SK-N-SH (cell line): ENCODE results near the gene KMT2A. TPM values are rescaled to one million over a fixed set of nuclear protein-coding genes. Genes with fewer than 3 reads are reported as not detected.

Experiments
- CTCF ChIA-PET: fragments of 300-600, 350-600 bp; formaldehyde crosslinking; extraction: SDS; loops from one replicate; lab custom pipeline; 2021; lab: Yijun Ruan, JAX
- POLR2A ChIA-PET: fragments of 350-600 bp; sonication (Branson Sonifier 250); formaldehyde crosslinking; extraction: SDS; loops from one replicate; lab custom pipeline; 2020; ENCODE audit warnings: antibody characterized with exemption, inconsistent platforms; lab: Yijun Ruan, JAX
- DNase-seq: peaks from one replicate; pipeline ENCODE4 v3.0.0; 2012
- H2AFZ ChIP-seq: fragments of 200-600 bp; sonication (generic); 2 replicates; pipeline ENCODE4 v1.8.1; 2016; ENCODE audit warnings: antibody characterized with exemption, mild to moderate bottlenecking, low read depth
- H3F3A ChIP-seq: fragments of 200-600 bp; sonication (generic); replicated peaks from 2 replicates; pipeline ENCODE3; 2016; ENCODE audit warnings: antibody characterized with exemption, mild to moderate bottlenecking; ENCODE audit not compliant: insufficient read depth
- H3K27ac ChIP-seq, 2 experiments: fragments of 200-500 bp in 1 of 2; fragments of 200-600 bp in 1 of 2; sonication (Bioruptor generic) in 1 of 2; sonication (generic), shearing (Covaris generic) in 1 of 2; 2 replicates each; pipeline versions ENCODE4 v1.5.1 to v1.6.1; 2014 to 2016; ENCODE audit warnings: low read depth in 2 of 2, inconsistent platforms in 1 of 2, low read length in 1 of 2, mild to moderate bottlenecking in 1 of 2, mixed read lengths in 1 of 2
- H3K27me3 ChIP-seq: fragments of 200-600 bp; sonication (generic), shearing (Covaris generic); 2 replicates; pipeline ENCODE4 v1.6.1; 2016; ENCODE audit warnings: mixed run types; ENCODE audit not compliant: insufficient read depth
- H3K36me3 ChIP-seq, 2 experiments: fragments of 200-500 bp in 1 of 2; fragments of 200-600 bp in 1 of 2; sonication (Bioruptor generic) in 1 of 2; sonication (generic) in 1 of 2; replicated peaks in 1 of 2; 2 replicates each; pipeline versions ENCODE3 to v1.5.1; 2014 to 2016; ENCODE audit warnings: low read length in 1 of 2, mild to moderate bottlenecking in 1 of 2; ENCODE audit not compliant: insufficient read depth in 2 of 2, control insufficient read depth in 1 of 2
- H3K4me1 ChIP-seq, 2 experiments: fragments of 200-500 bp in 1 of 2; fragments of 200-600 bp in 1 of 2; sonication (Bioruptor generic) in 1 of 2; sonication (generic), shearing (Covaris generic) in 1 of 2; 2 replicates each; pipeline versions ENCODE4 v1.5.1 to v1.6.1; 2014 to 2016; ENCODE audit warnings: low read depth in 1 of 2, low read length in 1 of 2, mixed run types in 1 of 2; ENCODE audit not compliant: insufficient read depth in 2 of 2, control insufficient read depth in 1 of 2
- H3K4me2 ChIP-seq: fragments of 200-600 bp; sonication (generic), shearing (Covaris generic); 2 replicates; pipeline ENCODE4 v1.6.1; 2017; ENCODE audit warnings: mixed run types
- H3K4me3 ChIP-seq, 2 experiments: fragments of 200-500 bp in 1 of 2; fragments of 200-600 bp in 1 of 2; sonication (Bioruptor generic) in 1 of 2; sonication (generic), shearing (Covaris generic) in 1 of 2; 2 replicates each; pipeline versions ENCODE4 v1.5.1 to v1.8.1; 2014 to 2016; ENCODE audit warnings: low read depth in 2 of 2, inconsistent platforms in 1 of 2, low read length in 1 of 2, mild to moderate bottlenecking in 1 of 2, mixed read lengths in 1 of 2, moderate library complexity in 1 of 2
- H3K79me2 ChIP-seq: fragments of 200-600 bp; sonication (generic); 2 replicates; pipeline ENCODE4 v1.8.1; 2017; ENCODE audit warnings: mild to moderate bottlenecking; ENCODE audit not compliant: insufficient read depth
- H3K9ac ChIP-seq: fragments of 200-600 bp; sonication (generic); 2 replicates; pipeline ENCODE4 v1.6.1; 2017; ENCODE audit warnings: mixed run types
- H3K9me2 ChIP-seq: fragments of 200-600 bp; sonication (generic); 2 replicates; pipeline ENCODE4 v1.6.1; 2017; ENCODE audit warnings: mixed run types
- H3K9me3 ChIP-seq: fragments of 200-600 bp; sonication (generic); 2 replicates; pipeline ENCODE4 v1.6.1; 2017; ENCODE audit warnings: mixed run types, mild to moderate bottlenecking, moderate library complexity
- H4K20me1 ChIP-seq: fragments of 200-600 bp; sonication (generic); 2 replicates; pipeline ENCODE4 v1.6.1; 2017; ENCODE audit warnings: mild to moderate bottlenecking, mixed run types; ENCODE audit not compliant: insufficient read depth
- ELF1 ChIP-seq: IDR thresholded peaks from 2 replicates; pipeline ENCODE4 v1.4.0; 2012
- EP300 ChIP-seq, 2 experiments: IDR thresholded peaks; 2 replicates each; pipeline versions ENCODE4 v1.4.0 to v1.6.1; 2012; ENCODE audit warnings: borderline replicate concordance in 1 of 2, low read depth in 1 of 2, low read length in 1 of 2
- FOXJ3 ChIP-seq: sonication (generic); formaldehyde crosslinking; IDR thresholded peaks from 2 replicates; pipeline ENCODE4 v1.5.1; 2020; ENCODE audit warnings: mild to moderate bottlenecking, missing genetic modification reagents
- FOXM1 ChIP-seq: IDR thresholded peaks from 2 replicates; pipeline ENCODE4 v1.4.0; 2012; ENCODE audit warnings: low read depth, mild to moderate bottlenecking
- GABPA ChIP-seq: IDR thresholded peaks from 2 replicates; pipeline ENCODE4 v1.4.0; 2012; ENCODE audit warnings: low read depth, mild to moderate bottlenecking
- GATA2 ChIP-seq: sonication (generic); formaldehyde crosslinking; IDR thresholded peaks from 2 replicates; pipeline ENCODE4 v1.5.0; 2020; ENCODE audit warnings: mild to moderate bottlenecking, missing genetic modification reagents
- IRF3 ChIP-seq: fragments of 150-350 bp; IDR thresholded peaks from 2 replicates; pipeline ENCODE4 v1.6.1; 2016; ENCODE audit warnings: mild to moderate bottlenecking, low read depth, low read length
- JUND ChIP-seq: IDR thresholded peaks from 2 replicates; pipeline ENCODE4 v1.4.0; 2012
- MEF2A ChIP-seq: IDR thresholded peaks from 2 replicates; pipeline ENCODE4 v1.4.0; 2012; ENCODE audit warnings: low read depth, borderline replicate concordance
- MXI1 ChIP-seq: IDR thresholded peaks from 2 replicates; pipeline ENCODE4 v1.6.1; 2012; ENCODE audit warnings: mild to moderate bottlenecking, low read depth, low read length, improper control_type of control experiment
- NFIC ChIP-seq: IDR thresholded peaks from 2 replicates; pipeline ENCODE4 v1.4.0; 2012; ENCODE audit warnings: borderline replicate concordance
- NRF1 ChIP-seq: IDR thresholded peaks from 2 replicates; pipeline ENCODE4 v1.6.1; 2012; ENCODE audit warnings: low read depth, mild to moderate bottlenecking, low read length
- RAD21 ChIP-seq: IDR thresholded peaks from 2 replicates; pipeline ENCODE4 v1.6.1; 2012; ENCODE audit warnings: mild to moderate bottlenecking, low read length
- RCOR1 ChIP-seq: fragments of 150-350 bp; IDR thresholded peaks from 2 replicates; pipeline ENCODE4 v1.6.1; 2017; ENCODE audit warnings: antibody characterized with exemption, low read length
- RFX5 ChIP-seq: IDR thresholded peaks from 2 replicates; pipeline ENCODE4 v1.6.1; 2012; ENCODE audit warnings: mild to moderate bottlenecking, improper control_type of control experiment, low read length
- RXRA ChIP-seq: IDR thresholded peaks from 2 replicates; pipeline ENCODE4 v1.4.0; 2012; ENCODE audit warnings: low read depth, mild to moderate bottlenecking, borderline replicate concordance
- SIN3A ChIP-seq: IDR thresholded peaks from 2 replicates; pipeline ENCODE4 v1.6.1; 2012; ENCODE audit warnings: low read depth, mild to moderate bottlenecking, low read length, moderate library complexity, borderline replicate concordance
- SMC3 ChIP-seq: IDR thresholded peaks from 2 replicates; pipeline ENCODE4 v1.6.1; 2012; ENCODE audit warnings: low read depth, low read length, improper control_type of control experiment
- TAF1 ChIP-seq: IDR thresholded peaks from 2 replicates; pipeline ENCODE4 v1.6.1; 2012; ENCODE audit warnings: low read depth, mild to moderate bottlenecking, low read length, moderate library complexity, borderline replicate concordance
- TEAD4 ChIP-seq: IDR thresholded peaks from 2 replicates; pipeline ENCODE4 v1.4.0; 2012; ENCODE audit warnings: mild to moderate bottlenecking, borderline replicate concordance; ENCODE audit not compliant: insufficient read depth
- YY1 ChIP-seq: IDR thresholded peaks from 2 replicates; pipeline ENCODE4 v1.4.0; 2012; ENCODE audit warnings: low read depth, mild to moderate bottlenecking
- ZBTB33 ChIP-seq: IDR thresholded peaks from 2 replicates; pipeline ENCODE4 v1.4.0; 2012; ENCODE audit warnings: low read depth, borderline replicate concordance
- WGBS: methylation state at CpG from one replicate; pipeline ENCODE4 v1.1.6; 2017; ENCODE audit warnings: low lambda C conversion rate; 5-methylcytosine and 5-hydroxymethylcytosine counted together
- polyA plus RNA-seq, 3 experiments: library from polyadenylated mRNA; depleted of rRNA; stranded (reverse); fragments of >200 nt; gene quantifications; 2 replicates each; pipeline ENCODE4 v1.2.3, GENCODE V29; 2012
- TF ChIP-seq, protein P1 (sequence below): IDR thresholded peaks from 2 replicates; pipeline ENCODE4 v1.4.0; 2012; ENCODE audit warnings: low read depth

The KMT2A gene
- polyA plus RNA-seq, 1 of the 3 experiments (the other 2 are of a cell fraction) = 15.7 TPM

DNA sequence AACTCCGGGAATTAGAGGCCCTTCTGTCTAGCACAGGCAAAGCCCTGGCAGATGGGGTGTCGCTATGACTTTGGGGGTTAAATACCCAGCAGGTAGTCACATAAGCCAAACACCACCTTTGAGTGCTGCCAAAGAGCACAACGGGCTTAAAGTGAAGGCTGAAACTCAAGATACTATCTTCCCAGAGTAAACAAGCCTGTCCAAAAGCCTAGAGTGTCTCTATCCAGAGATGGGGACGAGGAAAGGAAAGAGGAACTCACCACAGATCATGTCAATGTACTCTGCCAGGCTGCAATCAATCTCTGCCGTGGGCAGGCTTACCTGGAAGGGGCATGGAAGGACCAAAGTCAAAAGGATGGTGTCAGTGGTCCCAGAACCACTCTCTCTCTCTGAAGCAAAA is 109.2 kb downstream of the KMT2A start:
- POLR2A ChIA-PET = interaction anchor here (1.4 kb wide), 1 partner anchor 110 kb away, joined by 4 read pairs; the partner anchor contains the start of gene KMT2A

DNA sequence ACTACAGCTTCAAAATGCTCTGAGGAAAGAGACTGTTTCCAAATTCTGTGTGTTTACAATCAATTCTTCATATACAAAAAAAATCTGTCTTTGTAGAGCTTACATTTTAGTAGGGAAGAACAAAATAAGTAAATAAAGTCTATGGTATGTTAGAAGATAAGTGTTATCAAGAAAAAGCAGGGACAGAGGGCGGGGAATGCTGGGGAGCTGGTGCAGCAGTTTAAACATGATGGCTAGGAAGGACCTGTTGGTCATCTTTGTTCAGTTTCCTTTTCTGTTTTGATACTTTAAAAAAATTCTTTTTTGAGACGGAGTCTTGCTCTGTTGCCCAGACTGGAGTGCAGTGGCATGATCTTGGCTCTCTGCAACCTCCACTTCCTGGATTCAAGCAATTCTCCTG is 110.8 kb downstream of the KMT2A start:
- CTCF ChIA-PET = no interaction called here
- Histone ChIP-seq H3K4me3 (no peak overlapping the region), H3K4me1 (no peaks in the 10 kb centered on the region), H3K4me2 (no peak overlapping the region), H3K9me3 (no peaks in the 10 kb centered on the region), H3K79me2 (no peaks in the 10 kb centered on the region), H3K36me3 (peaks cover 11 to 12% of the 10 kb centered on the region in 2 experiments), H3K27me3 (no peaks in the 10 kb centered on the region), H4K20me1 (no peaks in the 10 kb centered on the region), H3K9me2 (no peaks in the 10 kb centered on the region), H3K27ac (no peak overlapping the region), H2AFZ (no peak overlapping the region), H3F3A (peaks cover 3% of the 10 kb centered on the region), H3K9ac (no peak overlapping the region)
- no peak for DNase-seq
- POLR2A ChIA-PET = interaction anchor here (0.7 kb wide), 1 partner anchor 1307 kb away, joined by 3 read pairs; no protein-coding TSS in a partner anchor
- 96% methylated on average over 2 of the region's 2 CpGs for WGBS
- no peak for TF ChIP-seq RAD21
- no peak for TF ChIP-seq MEF2A
- TF ChIP-seq NRF1 = no peak
- TF ChIP-seq YY1 = no peak
- no peak for TF ChIP-seq FOXJ3 (CRISPR knock-in tag)
- TF ChIP-seq NFIC = no peak
- no peak for TF ChIP-seq IRF3
- TF ChIP-seq TAF1 = no peak
- TF ChIP-seq RCOR1 = no peak
- TF ChIP-seq ZBTB33 = no peak
- TF ChIP-seq MXI1 = no peak
- TF ChIP-seq SMC3 = no peak
- no peak for TF ChIP-seq FOXM1
- TF ChIP-seq, protein P1, sequence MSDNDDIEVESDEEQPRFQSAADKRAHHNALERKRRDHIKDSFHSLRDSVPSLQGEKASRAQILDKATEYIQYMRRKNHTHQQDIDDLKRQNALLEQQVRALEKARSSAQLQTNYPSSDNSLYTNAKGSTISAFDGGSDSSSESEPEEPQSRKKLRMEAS = no peak
- no peak for TF ChIP-seq GABPA
- no peak for TF ChIP-seq GATA2 (CRISPR knock-in tag)

More for the DNA sequence above, 109.2 kb downstream of the KMT2A start:
- TF ChIP-seq TEAD4 = no peak
- TF ChIP-seq RXRA = no peak
- no peak for TF ChIP-seq EP300 (IDR thresholded peaks at IDR 0.05; ENCODE audit: borderline replicate concordance in 1 of 2, low read depth in 1 of 2, low read length in 1 of 2)
- no peak for TF ChIP-seq RFX5
- no peak for TF ChIP-seq ELF1
- TF ChIP-seq MEF2A = no peak
- no peak for TF ChIP-seq SIN3A
- no peak for TF ChIP-seq JUND
- no peak for TF ChIP-seq NFIC
- TF ChIP-seq MXI1 = no peak
- no peak for TF ChIP-seq ZBTB33
- Histone ChIP-seq H3K4me1 (no peaks in the 10 kb centered on the region), H3F3A (peaks cover 3% of the 10 kb centered on the region), H3K27me3 (no peaks in the 10 kb centered on the region), H3K4me2 (no peak overlapping the region), H3K9me2 (no peaks in the 10 kb centered on the region), H4K20me1 (no peaks in the 10 kb centered on the region), H3K4me3 (no peak overlapping the region), H2AFZ (no peak overlapping the region), H3K9ac (no peak overlapping the region), H3K9me3 (no peaks in the 10 kb centered on the region), H3K36me3 (peaks cover 4 to 5% of the 10 kb centered on the region in 2 experiments), H3K27ac (no peak overlapping the region), H3K79me2 (no peaks in the 10 kb centered on the region)
- WGBS = 68% methylated on average over 5 of the region's 5 CpGs
- no peak for DNase-seq
- CTCF ChIA-PET = no interaction called here
